GM19239 (cell line): ENCODE measurements around the gene PDLIM1.
"Not testable (repeated sequence)": the region's sequence is repeated elsewhere in the genome, so short reads cannot be mapped to it uniquely, and the experiment has no call there.

ENCODE experiments used
- DNase-seq: peaks from one replicate; pipeline ENCODE4 v3.0.0; 2011; ENCODE audit warnings: low spot score; ENCODE audit not compliant: insufficient read length
- FAIRE-seq: peaks from 2 replicates; lab custom pipeline; 2011; peaks lifted over from hg19 to GRCh38; lab: Jason Lieb, UNC

The PDLIM1 gene

DNA sequence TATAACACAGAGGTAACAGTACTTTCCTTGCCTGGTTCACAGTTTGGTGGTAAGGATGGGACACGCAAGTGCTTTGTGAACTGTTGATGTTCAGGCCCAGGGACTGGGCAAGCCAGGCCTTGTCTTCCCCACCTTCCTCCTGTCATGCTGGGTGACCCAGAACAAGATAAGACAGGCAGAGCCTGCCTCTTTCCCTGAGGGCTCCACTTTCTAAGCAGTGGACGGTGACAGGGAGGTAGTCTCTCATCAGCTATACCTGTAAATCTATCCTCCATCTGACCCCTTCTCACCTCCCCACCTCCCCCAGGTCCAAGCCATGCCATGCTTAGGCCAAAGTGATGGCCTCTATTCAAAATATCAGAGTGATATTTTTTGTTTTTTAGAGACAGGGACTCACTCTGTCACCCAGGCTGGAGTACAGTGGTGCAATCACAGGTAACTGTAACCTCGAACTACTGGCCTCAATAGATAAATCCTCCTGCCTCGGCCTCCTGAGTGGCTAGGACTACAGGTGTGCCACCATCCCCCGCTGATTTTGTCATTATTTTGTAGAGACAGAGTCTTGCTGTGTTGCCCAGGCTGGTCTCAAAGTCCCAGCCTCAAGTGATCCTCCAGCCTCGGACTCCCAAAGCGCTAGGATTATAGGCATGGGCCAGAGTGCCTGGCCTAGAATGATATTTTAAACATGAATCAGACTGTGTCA lies 42.8 kb downstream of the PDLIM1 start:
- DNase-seq (no peak), FAIRE-seq (no peak)

DNA sequence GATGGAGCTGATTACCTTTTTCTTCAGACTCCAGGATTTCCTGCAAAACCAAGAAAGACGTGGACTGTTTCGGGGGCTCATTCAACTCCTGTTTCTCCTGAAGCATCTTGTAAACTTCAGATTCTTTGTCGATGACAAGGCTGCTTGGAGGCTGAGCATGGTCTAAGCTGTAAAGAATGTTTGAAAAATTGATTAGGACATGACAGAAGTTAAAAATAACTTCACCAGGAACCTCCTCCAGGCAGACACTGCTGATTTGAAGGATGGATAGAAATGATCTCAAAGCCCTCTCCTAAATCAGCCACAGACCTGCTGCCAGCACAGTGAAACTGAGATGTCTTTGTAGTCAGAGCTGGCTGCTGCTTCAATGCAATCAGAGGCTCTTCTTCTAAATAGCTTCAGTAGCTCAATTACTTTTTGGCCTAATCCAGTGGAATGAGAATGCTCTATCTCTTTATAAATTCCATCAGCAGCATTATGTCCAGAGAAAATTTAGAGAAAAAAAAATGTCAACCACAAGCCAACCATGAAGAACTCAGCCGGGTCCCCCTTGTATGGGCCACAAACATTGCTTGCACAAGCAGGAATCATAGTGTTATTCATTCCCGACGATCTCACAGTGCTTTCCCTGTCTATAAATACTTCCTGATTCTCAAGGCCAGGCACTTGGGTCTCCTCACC lies 43.5 kb downstream of the PDLIM1 start:
- DNase-seq (no peak), FAIRE-seq (peak; percentile 31)

DNA sequence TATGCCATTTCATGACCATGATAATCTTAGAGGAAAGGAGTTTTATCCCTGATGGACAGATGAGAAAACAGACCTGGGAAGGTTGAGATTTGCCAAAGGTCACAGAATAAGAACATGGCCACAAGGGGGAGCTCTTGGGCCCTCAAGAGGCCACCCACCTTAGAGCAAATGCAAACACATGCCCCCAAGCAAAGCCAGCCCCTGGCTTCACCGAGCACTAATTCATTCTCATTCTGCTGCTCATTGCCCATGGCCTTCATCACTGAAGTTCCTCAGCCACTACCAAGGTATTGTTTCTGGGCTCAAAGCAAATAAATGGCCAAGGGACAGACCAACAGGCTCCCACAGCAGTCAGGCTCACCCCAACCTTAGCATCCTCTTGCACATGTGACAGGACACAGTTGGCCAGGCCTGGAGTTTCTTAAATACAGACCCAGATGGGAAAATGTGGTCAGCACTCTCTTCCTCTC lies 44.2 kb downstream of the PDLIM1 start:
- DNase-seq: peak; percentile 36
- FAIRE-seq: peak; percentile 8

DNA sequence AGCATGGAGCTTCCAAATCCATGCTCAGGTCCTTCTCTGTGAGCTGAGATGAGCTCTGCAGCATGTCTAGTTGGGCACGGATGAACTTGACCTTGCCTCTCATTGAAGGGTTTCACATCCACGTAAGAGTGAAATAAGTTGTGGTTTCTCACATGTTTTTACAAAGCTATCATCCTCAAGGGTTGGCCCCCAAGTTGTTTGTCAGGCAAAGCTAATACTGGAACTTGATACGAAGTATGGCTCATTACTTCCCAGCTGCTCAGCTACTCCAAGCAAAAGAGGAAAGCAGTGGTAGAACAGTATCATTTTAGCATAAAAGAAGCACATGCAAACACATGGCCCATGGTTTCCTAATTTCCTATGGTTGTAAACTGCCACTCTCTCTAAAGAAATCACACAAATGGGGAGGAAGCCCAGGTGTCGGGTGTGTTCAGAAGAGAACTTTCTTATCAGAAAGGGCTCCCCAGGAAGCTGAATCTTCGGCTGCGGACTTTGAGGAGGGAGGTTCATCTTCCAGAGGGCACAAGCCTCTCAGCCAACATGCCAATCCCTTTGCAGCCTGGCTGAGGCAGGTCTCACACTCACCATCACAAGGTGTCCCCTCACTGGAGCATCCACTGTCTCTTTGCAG lies 45.3 kb downstream of the PDLIM1 start:
- FAIRE-seq: peak; percentile 98
- peak; percentile 50 for DNase-seq

DNA sequence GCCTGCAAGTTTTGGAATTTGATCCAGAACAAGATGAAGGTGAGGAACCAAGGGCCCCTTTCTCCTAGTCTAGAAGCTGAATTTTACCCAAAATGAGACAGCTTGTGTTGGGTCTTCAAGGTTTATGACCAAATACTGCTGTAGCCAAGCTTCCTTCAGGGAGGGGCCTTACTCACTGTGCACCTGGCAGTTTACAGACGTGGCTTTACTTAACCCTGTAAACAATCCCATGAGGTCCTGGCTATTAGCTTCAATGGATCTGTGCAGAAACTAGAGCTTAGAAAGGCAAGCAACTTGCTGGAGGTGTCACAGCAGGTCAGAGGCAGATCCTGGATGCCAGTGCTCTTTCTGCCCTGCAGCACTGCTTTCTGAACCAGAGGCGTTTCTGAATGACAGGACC lies 46.7 kb downstream of the PDLIM1 start:
- FAIRE-seq: no peak

DNA sequence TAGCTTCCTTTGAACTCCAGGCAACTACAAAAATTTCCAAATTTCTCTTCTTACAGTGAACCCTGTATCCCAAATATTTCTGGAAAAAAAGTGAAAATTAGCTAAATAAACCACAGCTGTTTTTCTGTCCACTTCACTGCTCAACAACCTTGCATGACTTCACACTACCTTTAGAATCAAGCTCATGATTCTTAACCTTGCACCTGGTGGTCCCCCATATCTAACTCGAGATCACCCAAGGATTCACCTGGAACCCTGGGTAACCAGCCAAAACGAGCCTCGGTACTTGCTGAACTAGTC lies 47.5 kb downstream of the PDLIM1 start:
- FAIRE-seq: no peak
- no peak for DNase-seq

More for the DNA sequence above, 46.7 kb downstream of the PDLIM1 start:
- DNase-seq: no peak

DNA sequence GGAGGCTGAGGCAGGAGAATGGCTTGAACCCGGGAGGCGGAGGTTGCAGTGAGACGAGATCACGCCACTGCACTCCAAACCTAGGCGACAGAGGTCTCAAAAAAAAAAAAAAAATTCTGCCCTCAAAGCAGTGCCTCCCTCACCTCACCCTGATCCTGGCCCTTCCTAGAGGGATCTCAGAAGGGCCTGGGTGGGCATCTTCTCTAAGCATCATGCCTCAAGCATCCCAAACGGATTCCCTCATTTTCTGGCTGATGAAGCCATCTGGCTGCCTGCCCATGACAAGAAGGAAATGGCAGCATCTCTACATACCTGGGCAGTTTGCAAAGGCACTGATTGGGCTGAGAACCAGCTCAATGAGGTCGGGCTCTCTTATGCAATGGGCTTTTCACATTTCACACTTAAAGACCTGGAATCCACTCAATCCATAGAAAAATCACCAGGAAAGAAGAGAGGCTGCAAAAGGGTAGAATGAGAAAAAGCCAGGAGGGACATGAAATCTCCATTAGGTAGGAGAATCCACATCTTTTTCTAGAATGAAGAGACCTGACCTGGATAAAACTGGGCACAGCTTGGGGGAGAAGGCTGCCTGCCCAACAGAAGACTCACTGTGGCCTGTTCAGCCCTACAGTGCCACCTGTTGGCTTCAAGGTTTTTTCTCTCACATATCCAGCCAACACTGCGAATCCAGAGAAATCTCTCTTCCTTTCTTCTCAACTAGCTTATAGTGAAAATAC lies 48.1 kb downstream of the PDLIM1 start:
- peak; percentile 14 for DNase-seq
- FAIRE-seq: peak; percentile 87

DNA sequence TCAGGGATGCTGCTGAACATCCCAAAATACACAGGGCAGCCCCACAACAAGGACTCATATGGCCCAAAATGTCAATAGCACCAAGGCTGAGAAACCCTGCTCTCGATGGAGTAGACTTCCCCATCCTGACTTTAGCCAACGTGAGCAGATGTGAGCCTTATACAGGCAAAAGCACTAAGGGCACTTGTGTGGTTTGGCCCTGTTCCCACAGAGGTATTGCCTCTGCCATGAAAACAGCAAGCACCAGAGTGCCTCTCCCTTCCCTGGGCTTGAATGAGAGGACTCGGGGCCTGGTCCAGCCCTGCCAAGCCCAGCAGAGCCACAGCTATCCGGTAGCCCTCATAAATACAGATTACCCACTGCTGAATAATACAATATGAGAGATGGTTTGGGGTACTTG lies 49.3 kb downstream of the PDLIM1 start:
- FAIRE-seq (no peak), DNase-seq (no peak)

DNA sequence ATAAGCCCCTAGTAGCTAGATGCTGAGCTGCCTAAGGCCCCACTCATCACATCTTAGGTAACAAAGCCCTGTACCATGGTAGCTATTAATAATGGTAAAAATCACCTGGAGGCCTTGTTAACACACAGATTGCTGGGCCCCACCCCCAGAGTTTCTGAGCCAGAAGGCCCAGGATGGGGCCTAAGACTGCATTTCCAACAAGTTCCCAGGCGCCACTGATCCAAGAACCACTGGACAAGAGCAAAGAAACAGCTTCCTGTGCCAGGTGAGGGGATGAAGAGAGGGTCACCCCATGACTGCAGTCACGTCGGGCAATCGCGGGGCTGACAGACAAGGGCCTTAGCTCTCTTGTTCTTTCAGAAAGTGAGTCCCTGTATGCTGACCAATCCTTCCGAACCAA lies 50.0 kb downstream of the PDLIM1 start:
- no peak for DNase-seq
- FAIRE-seq: no peak

DNA sequence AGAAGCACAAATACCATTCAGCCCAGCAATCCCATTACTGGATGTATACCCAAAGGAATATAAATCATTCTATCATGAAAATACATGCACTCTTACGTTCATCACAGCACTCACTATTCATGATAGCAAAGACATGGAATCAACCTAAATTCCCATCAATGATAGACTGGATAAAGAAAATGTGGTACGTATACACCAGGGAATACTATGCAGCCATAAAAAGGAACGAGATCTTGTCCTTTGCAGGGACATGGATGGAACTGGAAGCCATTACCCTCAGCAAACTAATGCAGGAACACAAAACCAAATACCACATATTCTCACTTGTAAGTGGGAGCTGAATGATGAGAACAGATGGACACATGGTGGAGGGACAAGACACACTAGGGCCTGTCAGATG lies 50.7 kb downstream of the PDLIM1 start:
- not testable (repeated sequence) for FAIRE-seq, DNase-seq

DNA sequence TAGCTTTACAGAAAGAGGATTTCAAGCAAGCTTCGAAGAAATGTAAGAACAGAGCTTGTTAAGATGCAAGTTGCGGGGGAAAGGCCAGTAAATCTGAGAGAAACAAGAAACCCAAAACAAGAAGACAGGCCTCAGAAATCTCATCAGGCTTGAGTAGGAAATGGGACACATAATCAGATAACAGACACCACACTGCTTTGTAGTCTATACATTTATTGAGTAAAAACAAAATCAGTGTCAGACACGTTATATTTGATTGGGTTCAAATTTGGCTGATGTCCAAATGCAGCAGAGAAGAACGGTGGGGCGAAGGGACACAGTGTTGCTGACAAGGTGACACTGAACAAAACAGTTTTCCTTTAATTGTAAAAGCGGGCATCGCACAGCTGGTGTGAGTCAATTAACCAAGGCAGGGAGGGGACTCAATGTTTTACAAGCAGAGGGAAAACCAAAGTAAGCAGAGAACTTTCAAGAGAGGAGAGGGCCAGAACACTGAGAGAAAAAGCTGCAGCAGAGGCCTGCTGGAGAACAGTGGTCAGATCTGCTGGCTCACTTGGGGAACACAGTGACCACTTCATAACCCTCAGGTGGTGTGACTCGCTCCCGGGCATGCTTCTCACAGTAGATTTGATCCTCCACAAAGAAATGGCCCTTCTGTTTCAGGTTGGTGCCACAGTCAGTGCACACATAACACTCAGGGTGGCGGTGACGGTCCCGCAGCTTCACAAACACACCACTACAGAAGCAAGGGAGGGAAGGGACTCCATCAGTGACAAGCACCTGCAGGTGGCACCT lies 53.2 kb downstream of the PDLIM1 start:
- DNase-seq (no peak), FAIRE-seq (no peak)

DNA sequence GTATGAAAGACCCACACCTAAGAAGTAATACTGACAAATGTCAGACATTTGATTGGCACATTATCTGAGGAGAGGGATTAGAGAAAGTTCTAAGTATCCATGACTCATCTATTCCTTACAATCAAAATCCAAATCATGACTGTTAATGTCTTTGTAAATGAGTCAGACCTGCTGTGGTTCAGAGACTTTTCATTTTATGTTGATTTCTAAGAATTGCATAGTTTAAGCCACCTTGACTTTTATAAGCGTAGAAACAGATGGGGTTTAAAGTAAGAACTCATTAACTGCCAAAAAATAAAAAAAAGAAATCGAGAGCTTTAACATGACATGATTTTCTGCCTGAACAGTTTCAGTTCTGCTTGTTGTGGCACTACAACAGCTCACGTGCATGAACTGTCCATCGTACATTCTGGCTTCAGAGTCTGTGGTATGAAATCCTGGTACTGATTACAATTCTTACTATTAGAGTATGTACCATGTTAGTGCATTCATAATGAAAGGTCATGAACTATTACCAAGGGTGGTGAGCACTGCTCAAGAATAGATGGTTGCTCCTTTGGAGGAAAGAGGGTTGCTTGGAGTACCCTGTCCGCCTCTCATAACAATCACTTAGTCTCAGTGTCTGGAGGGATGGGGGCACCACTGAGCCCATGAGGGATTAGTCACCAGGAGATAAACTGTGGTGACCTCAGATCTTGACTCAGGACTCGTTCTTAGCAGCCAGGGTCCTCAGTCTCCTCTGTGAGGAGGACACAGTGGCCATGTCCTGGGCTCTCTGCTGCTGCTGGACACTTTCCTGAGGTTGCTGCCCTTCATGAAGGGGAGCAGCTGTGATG lies 54.5 kb downstream of the PDLIM1 start:
- DNase-seq: peak; percentile 17
- peak; percentile 87 for FAIRE-seq

DNA sequence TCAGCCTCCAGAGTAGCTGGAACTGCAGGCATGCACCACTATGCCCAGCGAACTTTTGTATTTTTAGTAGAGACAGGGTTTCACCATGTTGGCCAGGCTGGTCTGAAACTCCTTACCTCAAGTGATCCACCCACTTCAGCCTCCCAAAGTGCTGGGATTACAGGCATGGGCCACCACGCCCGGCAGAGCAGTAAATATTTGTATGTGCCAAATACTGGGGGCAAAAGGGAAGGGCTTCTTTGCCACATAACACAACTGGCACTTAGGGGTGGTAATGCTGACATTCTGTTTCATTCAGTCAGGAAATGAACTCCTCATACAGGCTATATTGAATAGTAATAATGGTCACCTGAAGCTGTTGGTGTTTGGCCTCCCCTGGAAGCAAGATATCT lies 55.1 kb downstream of the PDLIM1 start:
- FAIRE-seq: no peak
- DNase-seq: no peak

DNA sequence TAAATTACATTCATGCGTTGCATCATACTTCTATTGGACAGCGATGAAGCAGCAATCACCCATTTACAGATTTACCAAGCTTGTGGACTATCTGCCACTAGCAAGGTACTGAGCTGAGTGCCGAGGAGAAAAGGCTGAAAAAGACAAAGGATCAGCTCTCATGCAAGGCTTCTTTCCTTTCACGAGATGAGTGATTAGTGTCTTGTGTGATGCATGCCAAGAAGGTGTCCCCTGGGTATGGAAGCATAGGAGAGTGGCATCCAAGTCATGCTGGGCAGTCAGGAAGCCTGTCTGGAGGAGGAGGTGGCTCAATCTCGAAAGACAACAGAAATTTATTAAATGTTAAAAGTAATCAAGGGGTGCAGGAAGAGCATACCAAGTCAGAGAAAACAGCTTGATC lies 55.9 kb downstream of the PDLIM1 start:
- FAIRE-seq (no peak), DNase-seq (no peak)

DNA sequence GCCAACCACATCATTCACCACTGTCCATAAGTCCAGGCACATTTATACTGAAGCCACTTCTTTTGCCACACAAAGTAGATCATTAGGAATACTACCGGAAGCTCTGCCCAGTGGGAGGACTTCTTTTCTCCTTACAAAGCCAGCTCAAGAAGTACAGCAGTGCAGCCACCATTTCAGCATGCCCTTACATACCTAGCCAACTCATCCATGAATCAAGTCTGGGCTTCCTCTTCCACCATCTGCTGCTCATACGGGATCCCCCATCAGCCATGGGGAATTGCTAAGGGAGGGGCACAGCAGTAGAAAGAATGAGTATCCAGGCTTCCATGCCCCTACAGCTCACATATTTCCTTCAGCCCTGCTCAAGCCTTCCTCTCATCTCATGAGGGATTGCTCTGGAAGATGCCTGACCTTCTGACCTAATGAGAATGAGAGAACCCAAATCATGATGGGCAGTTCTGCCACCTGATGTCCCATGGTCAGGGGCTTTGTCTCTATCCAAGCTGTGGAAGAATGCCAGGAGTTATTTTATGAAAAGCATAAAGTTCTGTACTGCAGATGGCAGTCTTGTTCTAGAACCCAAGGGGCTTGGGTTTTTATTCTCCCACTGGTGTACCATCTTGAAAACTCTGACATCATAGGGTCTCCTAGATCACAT lies 57.3 kb downstream of the PDLIM1 start:
- no peak for DNase-seq
- FAIRE-seq: no peak

DNA sequence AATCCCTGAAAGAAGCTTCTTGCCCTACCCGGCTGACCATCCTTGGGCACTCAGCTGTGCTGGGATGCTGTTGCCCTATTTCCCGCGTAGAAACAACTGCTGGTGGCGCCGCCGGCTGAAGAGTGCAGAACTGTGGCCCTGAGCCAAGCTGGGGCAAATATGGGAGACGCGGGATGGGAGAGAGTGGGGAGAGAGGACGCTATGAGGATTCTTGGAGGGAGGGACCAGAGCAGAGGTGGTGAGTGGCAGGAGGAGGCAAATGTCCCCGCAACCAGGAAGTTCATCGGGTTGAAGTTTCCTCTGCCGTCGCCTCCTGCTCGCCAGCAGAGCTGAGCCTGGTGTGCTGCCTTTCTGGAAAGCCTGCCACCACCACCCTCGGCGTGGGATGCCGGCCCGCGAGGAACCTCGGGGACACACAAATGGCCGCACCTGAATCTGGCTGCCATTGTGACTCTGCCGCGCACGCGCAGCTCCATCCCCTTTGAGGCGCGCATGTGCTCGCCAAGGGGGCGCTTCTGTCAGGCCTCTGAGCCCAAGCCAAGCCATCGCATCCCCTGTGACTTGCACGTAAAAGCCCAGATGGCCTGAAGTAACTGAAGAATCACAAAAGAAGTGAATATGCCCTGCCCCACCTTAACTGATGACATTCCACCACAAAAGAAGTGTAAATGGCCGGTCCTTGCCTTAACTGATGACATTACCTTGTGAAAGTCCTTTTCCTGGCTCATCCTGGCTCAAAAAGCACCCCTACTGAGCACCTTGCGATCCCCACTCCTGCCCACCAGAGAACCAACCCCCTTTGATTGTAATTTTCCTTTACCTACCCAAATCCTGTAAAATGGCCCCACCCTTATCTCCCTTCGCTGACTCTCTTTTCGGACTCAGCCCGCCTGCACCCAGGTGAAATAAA lies 59.9 kb downstream of the PDLIM1 start:
- not testable (repeated sequence) for DNase-seq, FAIRE-seq

DNA sequence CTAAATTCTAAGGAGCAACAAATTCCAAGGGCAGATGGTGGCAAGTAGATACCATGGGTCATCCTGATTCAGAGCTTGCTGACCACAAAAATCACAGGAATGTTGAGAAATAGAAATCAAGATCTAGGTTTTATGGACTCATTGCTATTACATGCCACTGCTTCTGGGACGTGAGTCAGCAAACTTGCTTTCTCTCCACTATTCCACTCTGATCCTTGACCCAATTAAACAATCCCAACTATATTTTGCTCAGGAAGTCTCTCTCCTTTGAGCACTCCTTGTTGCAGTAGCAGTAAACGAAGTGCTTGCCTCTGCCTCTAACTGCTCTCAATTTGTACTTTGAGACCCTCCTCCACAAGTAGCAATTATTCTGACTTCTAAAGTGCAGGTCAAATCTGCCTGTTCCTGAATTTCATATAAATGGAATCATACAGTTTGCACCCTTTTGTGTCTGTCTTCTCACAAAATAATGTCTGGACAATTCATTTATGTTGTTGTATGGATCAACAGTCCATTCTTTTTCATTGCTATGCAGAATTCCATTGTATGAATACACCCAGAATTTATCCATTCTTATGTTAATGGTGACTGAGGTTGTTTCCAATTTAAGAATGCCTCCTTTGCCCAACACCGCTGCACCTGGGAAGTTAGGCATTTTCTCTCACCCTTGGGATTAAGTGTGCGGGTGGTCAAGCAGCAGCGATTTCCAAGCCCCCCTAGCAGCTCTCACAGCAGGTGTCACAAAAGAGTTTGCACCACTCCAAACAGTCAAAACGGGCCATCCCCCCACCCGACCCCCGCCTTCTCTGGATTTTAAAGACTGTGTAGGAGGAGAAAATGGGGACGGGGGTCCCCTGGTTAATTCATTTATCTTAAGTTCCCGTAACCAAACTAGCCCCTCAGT lies 60.8 kb downstream of the PDLIM1 start:
- DNase-seq (no peak), FAIRE-seq (no peak)
